RWPE2 (cell line): ENCODE measurements around the gene ZNF846.
A peak's percentile ranks its signal among the peaks of the same experiment; 100 is the strongest.
"Not testable (repeated sequence)": the region's sequence is repeated elsewhere in the genome, so short reads cannot be mapped to it uniquely, and the experiment has no call there.

Experiments
- ATAC-seq: fragments of 200-7000 bp; cut with Tn5 transposase; 3 replicates; pipeline ENCODE4 v1.9.1; 2021; ENCODE audit warnings: low read depth
- DNase-seq: peaks from one replicate; pipeline ENCODE4 v3.0.0-alpha.2; 2020; ENCODE audit warnings: low spot score
- H3K27ac ChIP-seq: fragments of 450-650 bp; 2 replicates; pipeline ENCODE4 v1.5.1; 2017; ENCODE audit warnings: mild to moderate bottlenecking; ENCODE audit not compliant: poor library complexity, severe bottlenecking
- H3K27me3 ChIP-seq: fragments of 250-450 bp; sonication (Bioruptor Pico); 2 replicates; pipeline ENCODE4 v1.5.1; 2021; ENCODE audit warnings: mild to moderate bottlenecking, moderate library complexity; ENCODE audit not compliant: insufficient read depth, poor library complexity, severe bottlenecking
- H3K36me3 ChIP-seq: fragments of 250-450 bp; sonication (Bioruptor Pico); 2 replicates; pipeline ENCODE4 v1.5.1; 2020; ENCODE audit warnings: low read depth, mild to moderate bottlenecking, moderate library complexity
- H3K4me1 ChIP-seq: fragments of 250-450 bp; sonication (Bioruptor Pico); 2 replicates; pipeline ENCODE4 v1.5.1; 2021; ENCODE audit warnings: mild to moderate bottlenecking, moderate library complexity; ENCODE audit not compliant: insufficient read depth, poor library complexity, severe bottlenecking
- H3K4me3 ChIP-seq: fragments of 250-450 bp; sonication (Bioruptor Pico); 2 replicates; pipeline ENCODE4 v1.5.1; 2021; ENCODE audit warnings: mild to moderate bottlenecking, moderate library complexity; ENCODE audit not compliant: severe bottlenecking
- H3K9me3 ChIP-seq: fragments of 250-450 bp; sonication (Bioruptor Pico); 2 replicates; pipeline ENCODE4 v1.5.1; 2021; ENCODE audit warnings: mild to moderate bottlenecking, moderate library complexity; ENCODE audit not compliant: severe bottlenecking
- TF ChIP-seq, protein P1 (sequence below): fragments of 450-650 bp; IDR thresholded peaks from one replicate; pipeline ENCODE4 v1.5.1; 2017; ENCODE audit warnings: mild to moderate bottlenecking, moderate library complexity; ENCODE audit not compliant: poor library complexity, severe bottlenecking

The ZNF846 gene

DNA sequence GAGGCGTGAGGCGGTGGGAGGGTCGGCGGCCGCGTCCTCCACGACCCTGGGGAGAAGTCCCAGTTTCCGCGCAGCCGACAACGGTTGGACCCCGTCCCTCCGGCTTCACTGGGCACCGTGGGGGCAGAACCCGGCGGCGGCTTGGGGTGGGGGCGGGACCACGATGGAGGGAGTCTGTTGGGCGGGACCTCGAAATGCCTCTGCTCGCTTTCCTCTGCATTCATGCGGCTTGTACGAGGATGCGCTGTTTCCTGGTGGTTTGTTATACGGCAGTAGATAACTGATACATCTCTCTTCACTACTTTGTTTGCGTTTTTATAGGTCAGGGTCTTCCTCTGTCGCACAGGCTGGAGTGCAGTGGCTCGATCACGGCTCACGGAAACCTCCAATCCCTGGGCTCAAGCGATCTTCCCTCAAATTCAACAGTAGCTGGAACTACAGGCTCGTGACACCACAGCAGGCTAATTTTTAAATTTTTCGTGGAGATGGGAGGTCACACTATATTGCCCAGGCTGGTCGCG, 24.6 kb upstream of the ZNF846 start:
- Histone ChIP-seq H3K36me3 (no peaks in the 10 kb centered on the region), H3K27me3 (no peaks in the 10 kb centered on the region), H3K4me3 (peak overlapping the region; percentile 44), H3K4me1 (peaks cover 14% of the 10 kb centered on the region), H3K9me3 (no peaks in the 10 kb centered on the region), H3K27ac (peak overlapping the region; percentile 33)
- no peak for DNase-seq
- TF ChIP-seq, protein P1, sequence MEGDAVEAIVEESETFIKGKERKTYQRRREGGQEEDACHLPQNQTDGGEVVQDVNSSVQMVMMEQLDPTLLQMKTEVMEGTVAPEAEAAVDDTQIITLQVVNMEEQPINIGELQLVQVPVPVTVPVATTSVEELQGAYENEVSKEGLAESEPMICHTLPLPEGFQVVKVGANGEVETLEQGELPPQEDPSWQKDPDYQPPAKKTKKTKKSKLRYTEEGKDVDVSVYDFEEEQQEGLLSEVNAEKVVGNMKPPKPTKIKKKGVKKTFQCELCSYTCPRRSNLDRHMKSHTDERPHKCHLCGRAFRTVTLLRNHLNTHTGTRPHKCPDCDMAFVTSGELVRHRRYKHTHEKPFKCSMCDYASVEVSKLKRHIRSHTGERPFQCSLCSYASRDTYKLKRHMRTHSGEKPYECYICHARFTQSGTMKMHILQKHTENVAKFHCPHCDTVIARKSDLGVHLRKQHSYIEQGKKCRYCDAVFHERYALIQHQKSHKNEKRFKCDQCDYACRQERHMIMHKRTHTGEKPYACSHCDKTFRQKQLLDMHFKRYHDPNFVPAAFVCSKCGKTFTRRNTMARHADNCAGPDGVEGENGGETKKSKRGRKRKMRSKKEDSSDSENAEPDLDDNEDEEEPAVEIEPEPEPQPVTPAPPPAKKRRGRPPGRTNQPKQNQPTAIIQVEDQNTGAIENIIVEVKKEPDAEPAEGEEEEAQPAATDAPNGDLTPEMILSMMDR = no peak
- ATAC-seq = no peak; the same call in 2 of the 3 replicates

DNA sequence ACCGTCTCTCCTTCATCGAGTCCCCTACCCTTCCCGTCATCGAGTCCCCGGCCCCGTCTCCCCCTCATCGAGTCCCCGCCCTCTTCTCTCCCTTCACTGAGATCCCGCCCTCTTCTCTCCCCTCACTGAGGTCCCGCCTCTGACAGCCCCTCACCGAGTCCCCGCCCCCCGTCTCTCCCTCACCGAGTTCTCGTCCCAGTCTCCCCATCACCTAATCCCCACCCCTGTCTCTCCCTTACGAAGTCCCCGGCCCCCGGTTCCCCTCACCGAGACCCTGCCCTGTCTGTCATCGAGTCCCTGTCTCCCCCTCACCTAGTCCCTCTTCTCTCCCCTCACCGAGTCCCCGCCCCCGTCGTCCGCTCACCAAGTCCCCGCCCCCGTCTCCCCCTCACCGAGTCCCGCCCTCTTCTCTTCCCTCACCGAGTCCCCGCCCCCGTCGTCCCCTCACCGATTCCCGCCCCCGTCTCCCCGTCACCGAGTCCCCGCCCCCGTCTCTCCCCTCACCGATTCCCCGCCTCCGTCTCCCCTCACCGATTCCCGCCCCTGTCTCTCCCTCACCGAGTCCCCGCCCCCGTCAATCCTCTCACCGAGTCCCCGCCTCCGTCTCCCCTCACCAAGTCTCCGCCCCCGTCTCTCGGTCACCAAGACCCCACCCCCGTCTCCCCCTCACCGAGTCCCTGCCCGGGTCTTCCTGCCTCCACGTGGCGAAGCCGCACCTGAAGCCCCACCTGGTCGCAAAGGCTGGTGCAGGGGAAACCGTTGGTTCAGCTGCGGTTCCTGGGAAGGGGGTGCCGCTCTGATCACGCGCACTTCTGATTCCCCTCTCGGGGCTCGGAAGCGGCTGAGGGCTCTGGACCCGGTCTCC, 23.9 kb upstream of the ZNF846 start:
- Histone ChIP-seq H3K4me1 (peaks cover 11% of the 10 kb centered on the region), H3K9me3 (no peaks in the 10 kb centered on the region), H3K27ac (peak overlapping the region; percentile 33), H3K4me3 (peak overlapping the region; percentile 46), H3K27me3 (no peaks in the 10 kb centered on the region), H3K36me3 (no peaks in the 10 kb centered on the region)
- DNase-seq (peak; percentile 96), ATAC-seq (peak; percentile 62)
- TF ChIP-seq, protein P1 = no peak

DNA sequence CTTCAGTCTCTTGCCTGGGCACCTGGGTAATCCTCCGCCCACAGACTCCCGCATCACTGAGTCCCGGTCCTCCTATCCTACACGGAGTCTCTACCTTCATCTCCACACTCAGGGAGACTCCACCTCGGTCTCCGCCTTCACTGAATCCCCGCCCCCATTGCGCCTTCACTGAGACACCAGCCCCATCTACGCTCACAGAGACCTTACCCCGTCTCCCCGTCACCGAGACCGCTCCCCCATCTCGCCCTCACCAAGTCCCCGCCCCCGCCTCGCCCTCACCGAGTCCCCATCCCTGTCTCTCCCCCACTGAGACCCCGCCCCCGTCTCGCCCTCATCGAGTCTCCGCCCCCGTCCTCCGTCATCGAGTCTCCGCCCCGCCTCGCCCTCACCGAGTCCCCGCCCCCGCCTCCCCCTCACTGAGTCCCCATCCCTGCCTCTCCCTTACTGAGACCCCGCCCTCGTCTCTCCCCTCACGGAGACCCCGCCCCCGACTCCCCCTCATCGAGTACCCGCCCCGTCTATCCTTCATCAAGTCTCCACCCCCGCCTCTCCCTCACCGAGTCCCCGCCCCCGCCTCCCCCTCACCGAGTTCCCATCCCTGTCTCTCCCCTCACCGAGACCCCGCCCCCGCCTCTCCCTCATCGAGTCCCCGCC, 23.1 kb upstream of the ZNF846 start:
- TF ChIP-seq, protein P1 = no peak
- DNase-seq (peak; percentile 97), ATAC-seq (peak; percentile 87)
- H3K36me3 ChIP-seq = no peaks in the 10 kb centered on the region
- peak overlapping the region; percentile 33 for H3K27ac ChIP-seq
- H3K27me3 ChIP-seq = no peaks in the 10 kb centered on the region
- peaks cover 10% of the 10 kb centered on the region for H3K4me1 ChIP-seq
- no peaks in the 10 kb centered on the region for H3K9me3 ChIP-seq
- peak overlapping the region; percentile 46 for H3K4me3 ChIP-seq

DNA sequence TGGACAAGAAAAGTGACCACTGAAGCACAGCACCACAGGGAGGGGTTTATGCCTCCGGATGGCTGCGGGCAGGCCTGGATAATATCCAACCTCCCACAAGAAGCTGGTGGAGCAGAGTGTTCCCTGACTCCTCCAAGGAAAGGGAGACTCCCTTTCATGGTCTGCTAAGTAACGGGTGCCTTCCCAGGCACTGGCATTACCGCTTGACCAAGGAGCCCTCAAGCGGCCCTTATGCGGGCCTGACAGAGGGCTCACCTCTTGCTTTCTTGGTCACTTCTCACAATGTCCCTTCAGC, 22.5 kb upstream of the ZNF846 start:
- ATAC-seq, DNase-seq, H3K4me1 ChIP-seq, H3K36me3 ChIP-seq, H3K27me3 ChIP-seq, H3K9me3 ChIP-seq: not testable (repeated sequence)
- Histone ChIP-seq H3K4me3 (peak overlapping the region; percentile 23), H3K27ac (peak overlapping the region; percentile 9)

DNA sequence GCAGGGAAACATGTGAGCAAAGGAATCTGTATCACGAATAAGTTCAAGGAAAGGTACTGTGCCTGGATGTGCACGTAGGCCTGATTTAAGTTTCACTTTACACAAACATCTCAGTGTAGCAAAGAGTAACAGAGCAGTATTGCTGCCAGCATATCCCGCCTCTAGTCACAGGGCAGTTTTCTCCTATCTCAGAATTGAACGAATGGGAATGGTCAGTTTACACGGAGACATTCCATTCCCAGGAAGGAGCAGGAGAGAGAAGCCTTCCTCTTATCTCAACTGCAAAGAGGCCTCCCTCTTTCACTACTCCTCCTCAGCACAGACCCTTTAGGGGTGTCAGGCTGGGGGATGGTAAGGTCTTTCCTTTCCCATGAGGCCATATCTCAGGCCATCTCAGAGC, 21.0 kb upstream of the ZNF846 start:
- not testable (repeated sequence) for H3K4me3 ChIP-seq, H3K27me3 ChIP-seq, H3K27ac ChIP-seq, H3K36me3 ChIP-seq, H3K9me3 ChIP-seq, ATAC-seq, DNase-seq
- peaks cover 12% of the 10 kb centered on the region for H3K4me1 ChIP-seq
